G401 (cell line): ENCODE data around the gene GRK7. TPM values are rescaled to one million over a fixed set of nuclear protein-coding genes. Genes with fewer than 3 reads are reported as not detected.
"Not testable (repeated sequence)": the region's sequence is repeated elsewhere in the genome, so short reads cannot be mapped to it uniquely, and the experiment has no call there.

Experiments
- DNase-seq: peaks from one replicate; pipeline ENCODE4 v3.0.0-alpha.2; 2015; ENCODE audit warnings: low spot score
- in situ Hi-C: cut with HindIII; loops from 2 replicates; pipeline ENCODE4 v1.10.0; 2016; ENCODE audit warnings: low sequenced_read_pairs, mixed read lengths
- total RNA-seq: library from RNA; depleted of rRNA; stranded (reverse); fragments of >200 nt; shearing (Covaris generic); gene quantifications from 2 replicates; pipeline ENCODE4 v1.2.3, GENCODE V29; 2014

GRK7 gene
- total RNA-seq, 1 experiment from 2014 or later, result not detected

DNA sequence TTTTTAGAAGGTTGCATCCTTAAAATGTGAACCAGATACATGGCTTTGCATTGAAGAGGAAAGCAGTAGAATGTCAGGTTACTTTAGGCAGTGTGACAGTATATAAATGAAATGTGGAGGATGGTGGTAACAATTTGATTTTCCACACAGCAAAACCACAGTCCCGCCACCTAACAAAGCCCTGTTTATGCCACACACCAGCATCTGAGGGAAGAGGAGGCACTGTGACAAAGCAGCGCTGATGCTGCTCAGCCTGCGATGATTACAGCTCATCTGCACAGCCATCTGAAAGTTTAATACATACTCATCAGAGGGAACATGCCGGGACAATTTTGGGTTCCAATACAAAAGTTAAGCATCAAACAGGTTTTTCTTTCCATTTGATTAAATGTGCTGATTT lies 16.2 kb upstream of the GRK7 start:
- no peak for DNase-seq
- in situ Hi-C loops, result no loop called here

GRCh38 chr3:141753399-141753798 lies 9.8 kb upstream of the GRK7 start:
- in situ Hi-C loops, result no loop called here
- no peak for DNase-seq

GRCh38 chr3:141754032-141754431 lies 9.2 kb upstream of the GRK7 start:
- no peak for DNase-seq
- in situ Hi-C loops, result no loop called here

GRCh38 chr3:141762552-141762951 lies 656 bp upstream of the GRK7 start:
- in situ Hi-C loops, DNase-seq: not testable (repeated sequence)

- DNase-seq, result no peak
- in situ Hi-C loops, result no loop called here
Observed at GRCh38 chr3:141764045-141764444, 837 bp downstream of the GRK7 start.

DNA sequence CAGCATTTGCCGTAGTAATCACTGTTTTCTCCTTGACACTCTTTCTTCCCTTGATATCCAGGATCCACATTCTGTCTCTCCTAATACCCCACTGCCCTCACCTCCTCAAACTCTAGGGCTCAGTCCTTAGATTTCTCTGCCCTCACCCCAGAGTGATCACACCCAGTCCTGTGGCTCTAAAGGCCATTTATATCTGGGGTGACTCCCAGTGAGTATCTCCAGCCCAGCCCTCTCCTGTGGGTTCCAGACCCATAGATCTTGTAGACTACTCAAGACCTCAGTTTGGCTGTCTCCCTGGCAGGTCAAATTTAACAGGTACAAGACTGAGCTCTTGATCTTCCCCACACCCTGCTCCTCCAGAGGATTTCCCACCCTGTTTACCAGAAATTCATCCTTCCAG lies 1.3 kb downstream of the GRK7 start:
- in situ Hi-C loops, result no loop called here
- DNase-seq, result no peak

DNA sequence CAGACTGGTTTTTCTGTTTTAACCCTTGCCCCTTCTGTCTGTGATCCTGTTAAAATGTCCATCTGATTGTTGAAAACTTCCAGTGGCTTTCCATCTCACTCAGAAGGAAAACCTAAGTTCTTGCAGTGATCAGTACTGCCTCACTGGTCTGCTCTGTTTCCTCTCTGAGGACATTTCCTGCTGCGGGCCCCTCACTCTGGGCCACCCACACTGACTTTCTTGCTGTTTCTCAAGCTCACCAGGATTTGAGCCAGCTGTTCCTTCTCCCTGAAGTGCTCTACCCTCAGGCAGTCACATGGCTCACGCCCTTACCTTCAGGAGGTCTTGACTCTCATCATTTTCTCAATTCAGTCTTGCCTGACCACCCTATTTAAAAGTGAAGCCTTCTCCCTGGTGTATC lies 1.8 kb downstream of the GRK7 start:
- in situ Hi-C loops, result no loop called here
- no peak for DNase-seq

DNA sequence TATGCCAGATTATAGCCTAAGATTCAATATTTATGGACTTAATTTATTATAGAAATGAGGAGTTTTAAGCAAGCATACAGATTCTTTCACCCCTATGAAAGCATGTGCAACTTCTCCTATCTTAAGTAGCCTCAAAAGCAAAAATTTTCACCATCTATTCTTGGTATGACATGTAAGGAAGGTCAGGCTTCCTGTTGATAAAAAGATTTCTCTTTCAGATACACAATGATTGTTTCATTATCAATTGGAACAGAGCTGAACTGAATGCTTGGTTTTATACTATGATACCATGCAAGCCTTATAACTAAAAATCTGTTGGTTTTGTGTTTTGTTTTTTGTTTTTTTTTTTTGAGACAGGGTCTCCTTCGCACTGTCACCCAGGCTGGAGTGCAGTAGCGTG lies 3.9 kb downstream of the GRK7 start:
- no peak for DNase-seq
- in situ Hi-C loops, result no loop called here

GRCh38 chr3:141769221-141769894 lies 6.2 kb downstream of the GRK7 start:
- no peak for DNase-seq
- in situ Hi-C loops, result no loop called here

- in situ Hi-C loops, result no loop called here
- DNase-seq, result no peak
Observed at GRCh38 chr3:141773676-141774075, 10.5 kb downstream of the GRK7 start.

DNA sequence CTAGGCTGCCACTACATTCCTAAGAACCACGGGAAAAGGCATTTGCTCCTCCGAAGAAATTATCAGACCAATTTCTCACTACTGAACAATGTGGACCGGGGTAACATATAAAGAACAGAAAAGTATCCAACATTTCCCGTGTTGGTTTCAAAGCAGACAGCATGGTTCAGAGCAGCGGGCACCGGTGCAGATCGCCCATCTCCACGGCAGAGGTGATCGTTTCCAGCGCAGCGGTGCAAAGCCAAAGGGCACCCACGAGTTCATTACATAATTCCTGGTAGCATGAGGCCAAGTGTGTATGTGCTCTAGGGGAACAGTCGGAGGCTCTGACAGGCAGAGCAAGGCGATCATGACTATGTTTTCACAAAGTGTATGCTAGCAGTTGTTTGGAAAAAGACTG lies 13.2 kb downstream of the GRK7 start:
- no peak for DNase-seq
- in situ Hi-C loops, result no loop called here

DNA sequence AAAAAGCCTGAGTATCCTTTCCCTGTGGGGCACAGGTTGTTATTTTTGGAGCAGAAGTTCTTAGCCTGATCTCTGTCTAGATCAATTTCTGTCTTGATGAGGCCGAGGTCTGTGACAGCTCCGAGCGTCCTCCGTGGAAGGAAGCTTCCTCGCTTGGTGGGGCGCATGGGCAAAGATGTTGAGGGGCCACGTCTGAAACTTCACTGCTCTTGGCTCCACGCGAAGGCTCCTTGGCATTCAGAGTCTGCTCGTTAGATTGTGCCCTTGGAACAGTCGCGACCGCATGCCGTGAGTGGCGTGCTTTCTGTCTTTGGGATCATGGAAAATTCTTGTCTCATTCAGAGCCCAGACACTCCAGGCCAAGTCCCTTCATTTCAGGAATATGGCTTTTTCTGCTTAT lies 13.7 kb downstream of the GRK7 start:
- no peak for DNase-seq
- in situ Hi-C loops, result no loop called here

- no peak for DNase-seq
- in situ Hi-C loops, result no loop called here
Observed at GRCh38 chr3:141777957-141778813, 15.0 kb downstream of the GRK7 start.

DNA sequence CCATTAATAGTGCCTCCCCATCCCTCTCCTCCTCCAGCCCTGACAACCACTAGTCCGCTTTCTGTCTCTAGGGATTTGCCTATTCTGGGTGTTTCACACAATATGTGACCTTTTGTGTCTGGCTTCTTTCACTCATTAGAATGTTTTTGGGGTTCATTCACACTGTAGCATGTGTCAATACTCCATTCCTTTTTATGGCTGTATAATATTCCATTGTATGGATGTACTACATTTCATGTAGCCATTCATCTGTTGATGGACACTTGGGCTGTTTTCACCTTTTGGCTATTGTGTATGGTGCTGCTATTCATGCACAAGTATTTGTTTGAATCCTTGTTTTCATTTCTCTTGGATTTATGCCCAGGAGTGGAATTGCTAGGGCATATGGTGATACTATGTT lies 16.5 kb downstream of the GRK7 start:
- in situ Hi-C loops, result no loop called here
- no peak for DNase-seq

- in situ Hi-C loops, result no loop called here
- no peak for DNase-seq
Observed at GRCh38 chr3:141782386-141782932, 19.3 kb downstream of the GRK7 start.

DNA sequence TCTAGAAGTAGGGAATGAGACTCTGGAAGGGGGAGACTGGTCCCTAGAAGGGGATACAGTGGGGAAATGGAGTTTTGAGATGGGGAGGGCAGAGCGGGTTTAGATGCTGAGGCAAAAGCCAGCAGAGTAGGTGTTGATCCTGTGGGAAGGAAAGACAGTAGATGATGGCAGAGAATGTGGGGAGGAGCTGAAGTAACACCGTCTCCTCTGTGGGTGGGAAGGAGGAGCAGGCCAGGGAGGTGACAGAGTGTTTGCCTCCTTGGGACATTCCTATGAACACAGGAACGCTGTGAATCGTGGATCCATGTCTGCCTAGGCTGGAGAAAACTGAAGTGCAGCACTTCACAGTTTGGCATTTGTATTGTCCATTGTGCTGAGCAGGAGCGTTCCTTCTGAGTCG lies 20.4 kb downstream of the GRK7 start:
- in situ Hi-C loops, result no loop called here

GRCh38 chr3:141784096-141784495 lies 20.9 kb downstream of the GRK7 start:
- in situ Hi-C loops, result no loop called here
- DNase-seq, result no peak

More for the DNA sequence above, 20.4 kb downstream of the GRK7 start:
- no peak for DNase-seq

DNA sequence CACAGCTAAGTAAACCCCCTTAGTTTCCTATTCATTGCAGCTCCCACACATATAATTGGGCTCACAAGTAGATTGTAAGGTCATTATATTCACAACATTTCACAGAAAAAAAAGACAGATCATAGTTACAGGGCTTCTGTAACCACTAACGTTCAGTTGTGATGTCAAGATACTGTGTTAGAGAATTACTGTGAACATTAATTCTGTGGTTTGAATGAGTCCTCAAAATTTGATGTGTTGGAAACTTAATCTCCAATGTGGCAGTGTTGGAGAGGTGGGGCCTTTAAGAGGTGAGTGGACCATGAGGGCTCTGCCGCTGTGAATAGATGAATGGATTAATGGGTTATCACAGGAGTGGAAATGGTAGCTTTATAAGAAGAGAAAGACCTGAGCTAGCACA lies 21.3 kb downstream of the GRK7 start:
- in situ Hi-C loops, result no loop called here

DNA sequence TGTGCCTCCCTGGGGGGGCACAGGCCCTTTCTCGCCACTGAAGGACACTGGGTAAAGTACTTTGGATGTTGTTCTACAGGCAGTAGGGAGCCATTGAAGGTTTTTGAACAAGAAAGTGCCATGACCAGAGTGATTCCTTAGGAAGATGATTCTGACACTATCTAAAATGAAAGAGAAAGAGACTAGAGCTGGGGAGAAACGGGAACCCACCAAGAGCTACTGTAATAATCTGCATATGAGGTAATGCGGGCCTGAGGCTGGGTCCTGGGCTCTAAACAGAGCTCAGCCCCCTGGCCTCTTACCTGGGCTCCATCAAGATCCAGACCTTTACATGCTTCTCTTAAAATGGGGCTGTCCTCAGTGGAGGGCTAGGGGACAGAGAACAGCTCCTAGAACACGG lies 24.9 kb downstream of the GRK7 start:
- no peak for DNase-seq
- in situ Hi-C loops, result no loop called here

More for the DNA sequence above, 21.3 kb downstream of the GRK7 start:
- no peak for DNase-seq

- DNase-seq, in situ Hi-C loops: not testable (repeated sequence)
Observed at GRCh38 chr3:141788750-141789149, 25.5 kb downstream of the GRK7 start.
